NCI-H69 (cell line): ENCODE results near the gene SORCS1.

Experiments used
- DNase-seq: peaks from one replicate; lab custom pipeline; 2025; lab: John Stamatoyannopoulos, UW

Gene SORCS1

GRCh38 chr10:106898446-106898845 is 266.1 kb downstream of the SORCS1 start:
- DNase-seq, result no peak

DNA sequence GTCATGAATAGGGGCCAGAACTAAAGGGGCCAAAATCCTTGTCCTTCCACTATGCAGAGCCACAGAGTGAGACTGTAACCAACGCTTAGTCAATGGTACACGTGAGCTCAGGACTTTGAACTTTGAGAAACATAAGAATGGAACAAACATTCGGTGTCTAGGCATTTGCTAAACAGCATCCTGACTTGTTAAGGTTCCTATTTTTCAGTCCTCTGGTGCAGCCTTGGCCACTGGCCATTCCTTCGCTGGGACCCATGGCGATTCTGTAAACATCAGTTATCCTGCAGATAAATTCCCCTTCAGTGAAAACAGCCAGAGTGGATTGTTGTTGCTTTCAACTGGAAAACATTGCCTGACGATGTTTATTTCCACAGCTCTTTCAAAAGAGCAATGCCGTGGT is 266.8 kb downstream of the SORCS1 start:
- DNase-seq, result no peak

DNA sequence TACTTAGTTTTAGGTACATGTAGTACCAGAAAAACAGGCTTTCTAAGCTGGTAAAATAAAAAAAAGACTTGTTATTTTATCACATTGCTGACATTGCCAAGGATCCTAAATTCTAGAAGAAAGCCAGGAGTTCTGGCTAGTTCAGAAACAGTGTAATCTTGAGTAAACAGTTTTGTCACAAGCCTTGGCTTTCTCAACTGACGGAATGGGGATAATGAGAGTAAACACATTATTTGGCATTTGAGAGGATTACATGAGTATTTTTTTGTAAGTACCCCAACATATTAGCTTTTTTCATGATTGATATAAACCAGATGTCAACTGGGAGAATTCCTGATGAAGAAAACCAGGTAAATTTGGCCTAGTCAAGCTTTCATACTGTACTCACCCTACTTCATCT is 269.8 kb downstream of the SORCS1 start:
- no peak for DNase-seq

GRCh38 chr10:106877574-106877973 is 286.9 kb downstream of the SORCS1 start:
- DNase-seq, result no peak

- no peak for DNase-seq
Observed at GRCh38 chr10:106874604-106874889, 290.0 kb downstream of the SORCS1 start.

- DNase-seq, result no peak
Observed at GRCh38 chr10:106873770-106874603, 290.5 kb downstream of the SORCS1 start.

DNA sequence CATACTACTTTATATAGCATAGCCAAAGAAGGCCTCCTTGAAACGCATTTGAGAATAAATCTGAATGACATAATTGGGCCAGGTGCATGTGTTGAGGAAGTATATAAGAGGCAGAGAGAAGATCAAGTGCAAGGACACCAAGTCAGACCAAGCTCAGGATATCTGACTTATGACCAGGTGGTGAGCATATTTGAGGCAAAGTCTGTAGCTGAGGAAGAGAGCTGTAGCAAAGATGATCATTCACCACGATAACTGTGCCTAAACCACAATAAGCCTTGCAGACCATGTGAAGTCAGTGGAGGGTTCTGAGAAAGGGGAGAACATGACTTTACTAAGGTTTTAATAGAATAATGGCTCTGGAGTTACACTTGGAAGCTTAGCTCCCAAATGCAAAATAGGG is 292.3 kb downstream of the SORCS1 start:
- DNase-seq, result no peak

- no peak for DNase-seq
Observed at GRCh38 chr10:106866244-106866845, 298.2 kb downstream of the SORCS1 start.

DNA sequence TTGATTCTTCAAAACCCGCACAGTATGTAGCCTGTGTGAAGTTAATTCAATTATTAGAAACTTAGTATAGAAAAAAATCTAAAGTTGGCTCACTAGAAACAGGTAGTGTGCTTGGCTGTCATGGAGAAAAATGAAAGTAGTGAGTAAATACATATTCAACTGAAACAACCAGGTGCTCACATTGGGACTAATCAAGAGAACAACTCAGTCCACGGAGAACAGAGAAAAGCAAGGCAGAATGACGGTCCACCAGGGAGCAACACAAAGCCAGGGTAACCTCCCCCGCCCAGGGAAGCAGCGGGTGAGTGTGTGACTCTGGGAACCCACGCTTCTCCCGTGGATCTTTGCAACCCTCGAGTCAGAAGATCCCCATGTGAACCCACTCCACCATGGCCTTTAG is 300.5 kb downstream of the SORCS1 start:
- DNase-seq, result no peak

DNA sequence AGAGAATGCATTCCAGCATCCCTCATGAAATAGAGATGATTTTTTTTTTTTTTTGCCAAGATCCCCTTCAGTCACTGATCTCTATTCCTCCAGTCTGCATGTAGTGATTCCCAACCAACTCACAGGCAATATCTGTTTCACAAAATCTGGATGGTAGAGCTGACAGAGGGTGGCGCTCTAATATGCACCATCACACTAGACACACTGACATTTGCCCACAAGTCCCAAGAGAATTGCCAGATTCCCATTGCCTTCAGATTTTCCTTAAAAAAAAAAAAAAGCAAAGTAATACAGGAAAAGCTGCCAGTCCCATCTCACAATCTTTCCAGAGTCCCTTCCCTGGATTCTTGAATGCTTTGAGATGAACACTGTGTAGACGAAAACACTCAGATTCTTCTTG is 301.0 kb downstream of the SORCS1 start:
- peak; percentile 2 for DNase-seq

- DNase-seq, result no peak
Observed at GRCh38 chr10:106859892-106860652, 304.4 kb downstream of the SORCS1 start.

GRCh38 chr10:106857728-106858127 is 306.8 kb downstream of the SORCS1 start:
- no peak for DNase-seq

GRCh38 chr10:106857213-106857612 is 307.3 kb downstream of the SORCS1 start:
- no peak for DNase-seq

GRCh38 chr10:106836933-106837663 is 327.4 kb downstream of the SORCS1 start:
- DNase-seq, result no peak

DNA sequence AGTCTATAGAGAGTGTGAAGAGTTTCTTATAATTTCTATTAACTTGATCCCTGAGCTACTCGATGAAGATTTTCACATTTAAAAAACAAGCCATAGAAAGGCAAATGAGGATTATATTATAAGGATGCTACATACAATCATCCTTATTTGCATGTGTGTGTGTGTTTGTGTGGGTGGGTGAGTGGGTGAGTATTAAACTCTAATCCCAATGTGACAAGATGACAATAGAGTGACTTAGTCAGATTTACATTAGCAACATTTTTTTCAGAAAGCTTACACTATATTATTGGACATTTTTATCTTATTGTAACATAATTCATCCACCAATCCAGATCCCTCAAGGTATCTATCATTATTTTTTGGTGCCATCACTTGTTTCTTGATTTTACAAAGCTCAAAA is 331.7 kb downstream of the SORCS1 start:
- no peak for DNase-seq

DNA sequence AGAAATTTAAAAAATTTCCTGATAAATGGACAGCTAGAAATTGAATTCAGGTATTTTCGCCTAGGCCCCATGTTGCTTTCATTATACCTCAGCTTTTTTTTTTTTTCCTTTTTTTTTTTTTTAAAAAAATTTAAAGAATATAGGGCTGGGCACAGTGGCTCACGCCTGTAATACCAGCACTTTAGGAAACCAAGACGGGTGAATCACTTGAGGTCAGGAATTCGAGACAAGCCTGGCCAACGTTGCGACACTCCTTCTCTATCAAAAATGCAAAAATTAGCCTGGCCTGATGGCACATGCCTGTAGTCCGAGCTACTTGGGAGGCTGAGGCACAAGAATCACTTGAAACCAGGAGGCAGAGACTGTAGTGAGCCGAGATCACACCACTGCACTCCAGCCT is 334.0 kb downstream of the SORCS1 start:
- DNase-seq, result no peak

DNA sequence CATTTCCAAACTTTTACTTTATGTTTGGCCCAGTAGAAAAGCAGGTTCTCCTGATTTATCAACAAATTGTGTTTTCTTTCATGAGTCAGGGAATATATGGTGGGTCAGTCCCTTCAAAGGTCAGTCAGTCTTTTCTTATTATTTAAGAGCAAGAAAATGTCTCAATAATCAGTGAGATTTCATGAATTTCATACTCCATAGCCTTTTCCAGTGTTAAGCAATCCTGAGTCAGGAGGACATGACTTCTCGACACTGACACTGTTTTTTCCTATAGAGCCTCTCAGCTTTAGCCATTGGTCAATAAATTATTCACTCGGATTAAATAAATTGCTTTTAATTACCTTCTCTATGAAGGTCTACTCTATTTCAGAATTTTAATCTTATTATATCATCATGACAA is 334.5 kb downstream of the SORCS1 start:
- DNase-seq, result no peak

DNA sequence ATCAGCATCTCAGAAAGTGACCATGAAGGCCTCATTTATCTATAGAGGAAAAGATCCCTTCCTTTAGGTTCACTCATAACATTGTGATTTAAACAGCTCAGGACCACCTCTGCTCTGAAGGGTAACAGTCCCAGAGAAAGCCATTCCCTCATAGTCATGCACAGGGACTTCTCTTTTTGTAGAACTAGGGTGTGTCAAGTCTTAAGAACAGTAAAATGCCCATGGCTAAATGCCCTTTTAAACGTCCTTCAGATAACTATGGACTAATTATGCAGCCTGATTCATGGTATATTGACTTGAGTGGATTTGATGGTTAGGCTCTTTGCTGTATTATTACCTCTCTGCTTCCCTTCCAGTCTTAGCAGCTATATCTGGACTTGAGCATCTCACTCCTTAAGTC is 337.8 kb downstream of the SORCS1 start:
- DNase-seq, result no peak

DNA sequence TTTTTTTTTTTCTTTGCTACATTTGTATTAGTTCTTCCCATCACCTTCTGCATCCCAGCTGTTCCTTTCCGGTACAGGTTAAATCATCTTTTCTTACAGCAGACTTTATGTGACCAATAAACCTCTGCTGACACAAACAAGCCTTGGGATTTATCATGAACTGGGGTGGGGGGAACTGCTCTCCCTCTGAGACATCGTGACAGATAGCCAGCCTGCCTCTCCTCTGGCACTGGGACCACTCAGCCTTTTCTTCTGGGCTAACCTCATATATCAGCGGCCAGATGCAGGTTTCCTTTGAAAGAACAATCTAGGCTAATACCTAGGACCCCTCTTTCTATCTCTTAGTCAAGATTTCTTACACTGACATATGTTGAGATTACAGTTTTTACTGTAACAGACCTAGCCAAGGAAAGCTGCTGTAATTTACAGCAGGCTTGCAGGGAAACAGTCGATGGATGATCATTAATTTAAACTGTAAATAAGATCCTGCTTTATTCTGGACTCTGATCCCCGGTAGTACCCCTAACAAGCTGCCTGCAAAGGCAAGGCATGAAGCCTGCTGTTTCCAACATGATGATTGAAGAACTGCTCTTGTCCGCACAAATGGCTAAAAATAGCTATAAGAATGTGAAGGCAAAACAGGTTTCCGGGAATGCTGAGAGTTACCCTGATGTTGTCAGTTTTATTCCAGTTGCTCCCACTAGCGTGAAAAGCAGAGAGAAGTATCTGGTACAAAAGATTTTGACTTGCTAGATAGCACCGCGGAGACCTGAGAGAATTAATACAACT is 338.7 kb downstream of the SORCS1 start:
- DNase-seq, result no peak

DNA sequence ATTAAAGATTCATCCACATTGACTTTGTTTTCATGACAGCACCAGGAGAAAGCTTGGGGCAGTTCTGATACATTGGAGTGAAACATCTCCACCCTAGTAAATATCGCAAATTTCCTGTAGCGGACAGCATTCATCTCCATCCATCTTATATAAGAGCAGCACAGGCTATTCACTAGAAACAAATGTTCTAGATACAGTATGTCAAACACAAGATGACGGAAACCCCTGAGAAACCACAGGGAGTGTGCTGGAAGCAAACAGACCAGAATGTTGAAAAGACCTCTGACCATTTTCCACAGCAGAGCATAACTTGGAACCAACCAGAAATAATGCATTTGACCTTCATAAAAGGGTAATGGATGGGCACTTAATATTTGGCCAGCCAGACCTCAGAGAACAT is 343.9 kb downstream of the SORCS1 start:
- no peak for DNase-seq

- DNase-seq, result no peak
Observed at GRCh38 chr10:106819490-106819889, 345.0 kb downstream of the SORCS1 start.
